Hepatocyte (in vitro differentiated cells): ENCODE data around the gene PLIN4.
"Not testable (repeated sequence)": the region's sequence is repeated elsewhere in the genome, so short reads cannot be mapped to it uniquely, and the experiment has no call there.

Experiments used
- EZH2 ChIP-seq: fragments of 200-600 bp; sonication (generic); IDR thresholded peaks from 2 replicates; pipeline ENCODE4 v1.6.1; 2016; ENCODE audit warnings: antibody characterized with exemption, mild to moderate bottlenecking, borderline replicate concordance
- EZH2phosphoT487 ChIP-seq: fragments of 200-600 bp; sonication (generic); IDR thresholded peaks from one replicate; pipeline ENCODE4 v1.6.1; 2018; ENCODE audit warnings: antibody characterized with exemption, mild to moderate bottlenecking, low read depth, moderate library complexity; ENCODE audit not compliant: unreplicated experiment, severe bottlenecking
- TF ChIP-seq, protein P1 (sequence below): fragments of 200-600 bp; sonication (generic); IDR thresholded peaks from 2 replicates; pipeline ENCODE4 v1.5.1; 2016; ENCODE audit warnings: antibody characterized with exemption, mild to moderate bottlenecking; ENCODE audit not compliant: poor library complexity

DNA sequence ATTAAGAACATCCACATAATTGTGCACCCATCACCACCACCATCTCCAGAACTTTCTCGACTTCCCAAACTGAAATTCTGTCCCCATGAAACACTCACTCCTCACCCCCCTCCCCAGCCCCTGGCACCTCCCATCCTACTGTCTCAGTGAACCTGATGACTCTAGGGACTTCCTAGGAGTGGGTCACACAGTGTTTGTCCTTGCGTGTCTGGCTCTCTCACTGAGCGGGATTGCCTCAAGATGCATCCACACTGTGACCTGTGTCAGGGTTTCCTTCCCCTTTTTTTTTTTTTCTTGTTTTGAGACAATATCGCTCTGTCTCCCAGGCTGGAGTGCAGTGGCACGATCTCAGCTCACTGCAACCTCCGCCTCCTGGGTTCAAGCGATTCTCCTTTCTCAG, 43.8 kb upstream of the PLIN4 start:
- TF ChIP-seq, protein P1, sequence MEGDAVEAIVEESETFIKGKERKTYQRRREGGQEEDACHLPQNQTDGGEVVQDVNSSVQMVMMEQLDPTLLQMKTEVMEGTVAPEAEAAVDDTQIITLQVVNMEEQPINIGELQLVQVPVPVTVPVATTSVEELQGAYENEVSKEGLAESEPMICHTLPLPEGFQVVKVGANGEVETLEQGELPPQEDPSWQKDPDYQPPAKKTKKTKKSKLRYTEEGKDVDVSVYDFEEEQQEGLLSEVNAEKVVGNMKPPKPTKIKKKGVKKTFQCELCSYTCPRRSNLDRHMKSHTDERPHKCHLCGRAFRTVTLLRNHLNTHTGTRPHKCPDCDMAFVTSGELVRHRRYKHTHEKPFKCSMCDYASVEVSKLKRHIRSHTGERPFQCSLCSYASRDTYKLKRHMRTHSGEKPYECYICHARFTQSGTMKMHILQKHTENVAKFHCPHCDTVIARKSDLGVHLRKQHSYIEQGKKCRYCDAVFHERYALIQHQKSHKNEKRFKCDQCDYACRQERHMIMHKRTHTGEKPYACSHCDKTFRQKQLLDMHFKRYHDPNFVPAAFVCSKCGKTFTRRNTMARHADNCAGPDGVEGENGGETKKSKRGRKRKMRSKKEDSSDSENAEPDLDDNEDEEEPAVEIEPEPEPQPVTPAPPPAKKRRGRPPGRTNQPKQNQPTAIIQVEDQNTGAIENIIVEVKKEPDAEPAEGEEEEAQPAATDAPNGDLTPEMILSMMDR = not testable (repeated sequence)
- TF ChIP-seq EZH2phosphoT487, EZH2: not testable (repeated sequence)
